Frontal cortex (tissue), 4 donors: ENCODE measurements around the gene FGD5. TPM values are rescaled to one million over a fixed set of nuclear protein-coding genes. Genes with fewer than 3 reads are reported as not detected.

Experiments used
- DNase-seq, 2 donors: peaks; one replicate each; pipeline ENCODE4 v3.0.0; 2012; ENCODE audit warnings: low spot score in 2 of 2
- FAIRE-seq: peaks from 2 replicates; lab custom pipeline; 2012; peaks lifted over from hg19 to GRCh38; lab: Jason Lieb, UNC
- total RNA-seq: library from RNA; depleted of rRNA; stranded (reverse); fragments of >200 nt; gene quantifications from one replicate; pipeline ENCODE4 v1.2.3, GENCODE V29; 2014
- donor health status: control.
- donor health status: control.
- donor health status: control.

FGD5 gene
- total RNA-seq: 2.9 TPM

GRCh38 chr3:14818804-14819500 lies at the start of gene FGD5:
TSS of gene FGD5 (plus strand) at chr3:14818962. CDS start at chr3:14819072, 110 bp downstream.
- no peak for DNase-seq

GRCh38 chr3:14769544-14770325 lies 49.0 kb upstream of the FGD5 start:
- no peak for DNase-seq
- FAIRE-seq: no peak

More at GRCh38 chr3:14818804-14819500, at the start of gene FGD5:
- no peak for FAIRE-seq

GRCh38 chr3:14770591-14770990 lies 48.2 kb upstream of the FGD5 start:
- DNase-seq (no peak), FAIRE-seq (no peak)

GRCh38 chr3:14771593-14772497 lies 46.9 kb upstream of the FGD5 start:
- DNase-seq (no peak), FAIRE-seq (no peak)

- no peak for FAIRE-seq
- DNase-seq: no peak
Observed at GRCh38 chr3:14772533-14773138, 46.1 kb upstream of the FGD5 start.

- no peak for FAIRE-seq
Observed at GRCh38 chr3:14773281-14773680, 45.5 kb upstream of the FGD5 start.

GRCh38 chr3:14773691-14774128 lies 45.1 kb upstream of the FGD5 start:
- FAIRE-seq (no peak), DNase-seq (no peak)

More at GRCh38 chr3:14773281-14773680, 45.5 kb upstream of the FGD5 start:
- DNase-seq: no peak

- no peak for DNase-seq
- no peak for FAIRE-seq
Observed at GRCh38 chr3:14774431-14774830, 44.3 kb upstream of the FGD5 start.

GRCh38 chr3:14775011-14775410 lies 43.8 kb upstream of the FGD5 start:
- no peak for DNase-seq
- no peak for FAIRE-seq

GRCh38 chr3:14775563-14775962 lies 43.2 kb upstream of the FGD5 start:
- DNase-seq (no peak), FAIRE-seq (no peak)

- FAIRE-seq: no peak
- no peak for DNase-seq
Observed at GRCh38 chr3:14779069-14779685, 39.6 kb upstream of the FGD5 start.

- DNase-seq (no peak), FAIRE-seq (no peak)
Observed at GRCh38 chr3:14780927-14781507, 37.7 kb upstream of the FGD5 start.

- no peak for FAIRE-seq
Observed at GRCh38 chr3:14783480-14784086, 35.2 kb upstream of the FGD5 start.

GRCh38 chr3:14784087-14784681 lies 34.6 kb upstream of the FGD5 start:
- FAIRE-seq (no peak), DNase-seq (no peak)

More at GRCh38 chr3:14783480-14784086, 35.2 kb upstream of the FGD5 start:
- no peak for DNase-seq

- DNase-seq (no peak), FAIRE-seq (no peak)
Observed at GRCh38 chr3:14785207-14786155, 33.3 kb upstream of the FGD5 start.

GRCh38 chr3:14786369-14786768 lies 32.4 kb upstream of the FGD5 start:
- FAIRE-seq: no peak
- no peak for DNase-seq

- FAIRE-seq: no peak
- DNase-seq: no peak
Observed at GRCh38 chr3:14787630-14788029, 31.1 kb upstream of the FGD5 start.
